ENCODE measurements around the gene SPSB3.

Gene SPSB3

DNA sequence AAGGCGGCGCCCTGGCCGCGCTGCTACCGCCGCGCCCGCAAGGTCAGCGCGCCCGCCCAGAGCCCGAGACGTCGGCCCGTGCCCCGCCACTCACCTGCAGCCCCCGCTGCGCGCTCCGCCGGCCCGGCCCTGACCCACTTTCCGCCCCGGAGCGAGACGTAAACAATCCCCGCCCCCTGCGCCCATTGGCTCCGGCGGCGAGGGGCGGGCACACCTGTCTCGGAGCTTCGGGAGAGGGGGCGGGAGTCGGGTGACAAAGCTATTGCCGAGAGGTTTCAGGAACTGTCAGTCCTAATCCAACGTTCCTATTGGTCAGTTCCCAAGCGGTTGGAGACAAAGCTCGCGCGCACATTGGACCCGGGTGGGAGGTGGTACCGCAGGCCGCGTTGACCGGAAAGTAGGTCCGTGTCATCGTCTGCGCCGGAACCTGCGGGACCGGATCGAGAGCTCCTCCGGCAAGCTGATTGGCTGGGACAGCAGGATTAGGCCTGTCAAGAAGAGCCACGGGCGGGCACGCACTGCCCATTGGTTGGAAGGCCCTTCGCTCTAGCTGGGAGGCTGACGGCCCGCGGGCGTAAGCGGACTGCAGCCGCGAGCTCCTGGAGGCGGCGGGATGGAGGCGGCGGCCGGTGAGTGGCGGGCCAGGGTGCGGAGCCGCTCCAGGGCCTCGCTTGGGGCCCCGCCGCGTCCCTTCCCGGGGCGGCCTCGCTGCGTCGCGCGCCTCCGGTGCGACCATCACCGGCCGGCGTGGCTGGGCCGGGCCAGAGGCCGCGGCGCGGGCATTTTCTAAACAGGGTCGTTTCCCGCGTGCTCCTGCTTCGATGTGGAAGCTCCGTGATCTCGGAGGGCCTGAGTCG, at the start of gene SPSB3, which contains the start of gene NUBP2:
Gene SPSB3 (minus strand): TSS at position 164 of the 857 bp plus-strand sequence. CDS start 1,088 bp downstream, outside the sequence.
Gene NUBP2 (plus strand): TSS at position 553 of the 857 bp plus-strand sequence. CDS start 61 bp downstream, at position 614.
- peak; percentile 99 for DNase-seq (ENCODE audit: low spot score)

DNA sequence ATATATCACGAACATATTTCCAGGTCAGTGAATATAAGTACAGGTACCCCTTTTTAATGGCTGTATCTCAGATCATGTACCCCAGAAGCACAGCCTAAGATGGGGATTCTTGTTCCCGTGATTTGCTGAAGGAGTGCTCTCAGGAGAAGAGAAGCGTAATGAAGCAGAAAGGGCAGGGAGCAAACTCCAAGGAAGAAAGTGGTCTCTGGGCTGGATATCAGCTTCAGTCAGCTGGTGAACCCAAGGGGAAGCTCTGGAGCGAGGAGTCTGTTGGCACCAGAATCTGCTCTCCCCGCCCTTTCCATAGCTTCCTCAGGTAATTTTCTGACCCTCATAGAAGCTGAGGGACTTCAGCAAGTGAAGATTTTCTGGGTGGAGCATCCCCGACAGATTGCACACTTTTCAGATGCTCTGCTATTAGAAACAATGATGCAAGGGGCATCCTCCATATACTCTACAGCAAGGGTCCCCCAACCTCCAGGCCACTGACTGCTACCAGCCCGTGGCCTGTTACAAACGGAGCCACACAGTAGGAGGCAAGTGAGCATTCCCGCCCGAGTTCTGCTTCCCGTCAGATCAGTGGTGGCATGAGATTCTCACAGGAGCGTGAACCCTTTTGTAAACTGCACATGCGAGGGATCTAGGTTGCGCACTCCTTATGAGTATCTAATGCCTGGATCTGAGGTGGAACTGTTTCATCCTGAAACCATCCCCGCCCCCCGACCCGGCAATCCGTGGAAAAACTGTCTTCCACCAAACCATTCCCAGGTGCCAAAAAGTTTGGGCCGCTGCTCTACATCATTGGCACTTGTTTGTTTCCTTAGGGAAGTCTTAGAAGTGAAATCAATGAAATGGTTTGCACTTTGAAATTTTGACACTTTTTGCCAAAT, 49.1 kb upstream of the SPSB3 start:
- no peak for DNase-seq (ENCODE audit: low spot score)

DNA sequence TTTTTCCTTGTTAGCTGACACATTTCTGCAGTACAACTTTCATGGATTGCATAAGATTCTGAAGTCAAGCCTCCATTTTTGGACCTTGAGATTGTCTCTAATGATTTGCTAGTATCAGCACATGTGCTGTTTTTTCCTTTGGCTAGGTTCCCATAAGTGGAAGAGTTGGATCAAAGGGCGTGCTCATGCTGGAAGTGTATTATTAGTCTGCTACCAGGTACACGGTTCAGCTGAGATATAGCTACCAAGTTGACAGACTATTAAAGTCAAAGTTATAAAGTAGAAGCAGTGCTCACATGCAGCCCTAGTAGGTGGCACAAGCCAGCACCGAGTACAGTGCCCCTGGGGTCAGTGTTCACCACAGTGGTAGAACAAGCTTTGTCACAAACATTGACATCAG, 47.8 kb upstream of the SPSB3 start:
- DNase-seq (ENCODE audit: low spot score), result no peak

DNA sequence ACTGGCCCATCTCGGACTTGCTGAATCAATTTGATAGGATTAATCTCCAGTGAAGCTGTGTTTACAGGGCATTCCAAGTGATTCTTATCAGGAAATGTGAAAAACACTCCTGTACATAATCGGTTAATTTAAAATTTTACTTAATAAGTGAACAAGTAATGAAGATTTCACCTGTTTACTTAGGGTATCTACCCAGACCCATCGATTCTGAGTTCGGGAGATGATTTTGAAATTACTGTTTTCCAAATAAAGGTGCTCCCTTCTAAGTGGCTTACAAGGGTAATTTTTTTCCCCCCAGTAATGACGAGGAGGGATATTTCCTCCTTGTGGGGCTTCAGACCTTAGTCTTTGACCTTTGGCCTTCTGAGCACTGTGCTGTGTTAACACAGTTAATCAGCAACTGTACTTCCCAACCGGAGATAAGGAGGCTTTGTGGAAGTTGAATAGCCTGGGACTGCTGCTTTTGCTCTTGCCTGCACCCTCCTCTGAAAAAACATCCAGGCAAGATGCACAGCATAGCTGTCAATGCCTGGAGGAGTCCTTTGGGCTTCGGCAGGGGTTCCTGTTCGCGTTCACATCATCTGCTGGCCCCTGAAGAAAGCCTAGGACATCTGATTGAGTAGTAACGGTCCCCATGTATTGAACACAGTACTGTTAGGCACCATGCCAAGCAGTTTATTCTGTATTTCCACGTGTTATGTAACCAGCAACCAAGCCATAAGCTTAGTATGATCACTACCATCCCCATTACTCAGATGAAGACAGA, 46.5 kb upstream of the SPSB3 start:
- DNase-seq (ENCODE audit: low spot score), result no peak

- DNase-seq (ENCODE audit: low spot score), result peak; percentile 100
Observed at GRCh38 chr16:1826691-1827573, 44.6 kb upstream of the SPSB3 start, which contains the start of the genes FAHD1 and HAGH. Gene FAHD1, plus strand, starts transcription at chr16:1827206. Its CDS starts 33 bp downstream, at chr16:1827239. Gene HAGH, minus strand, starts transcription at chr16:1826825. Its CDS starts 38 bp downstream, at chr16:1826787.

DNA sequence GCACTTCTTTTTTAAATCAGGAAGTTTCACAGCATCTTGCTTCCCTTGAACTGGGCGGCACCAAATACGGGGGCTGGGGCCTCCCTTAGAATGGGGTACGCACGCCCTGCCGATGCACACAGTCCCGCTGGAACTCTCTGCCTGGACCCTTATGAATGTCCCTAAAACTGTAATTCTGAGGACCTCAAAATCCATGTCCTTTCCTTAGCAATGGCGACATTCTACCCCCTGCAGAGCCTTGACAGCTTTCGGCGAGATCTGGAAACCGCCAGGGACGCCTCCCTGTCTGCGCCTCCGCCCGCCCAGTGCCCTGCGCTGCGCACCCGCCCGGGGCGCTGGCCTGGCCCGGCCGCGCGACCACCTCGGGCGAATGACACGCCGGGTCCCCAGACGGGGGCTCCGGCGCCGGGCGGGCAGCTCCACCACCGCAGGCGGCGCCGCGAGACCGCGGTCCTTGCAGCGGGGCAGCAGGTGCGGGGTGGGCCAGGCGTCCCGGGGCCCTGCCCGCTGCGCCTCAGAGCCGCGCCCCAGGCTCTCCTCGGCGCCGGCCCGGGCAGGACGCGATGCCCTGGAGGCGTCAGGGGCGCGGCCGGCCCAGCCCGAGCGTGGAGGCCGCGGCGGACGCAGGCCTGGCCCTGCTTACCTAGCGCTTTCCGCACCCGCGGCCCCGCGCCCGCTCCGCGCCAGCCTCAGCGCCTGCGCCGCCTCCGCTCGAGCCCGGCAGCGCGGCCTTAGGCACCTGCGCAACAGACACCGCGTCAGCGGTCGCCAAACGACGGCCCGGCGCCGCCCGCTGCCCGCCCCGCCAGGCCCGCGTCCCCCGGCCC, 43.7 kb upstream of the SPSB3 start:
- DNase-seq (ENCODE audit: low spot score), result peak; percentile 59

DNA sequence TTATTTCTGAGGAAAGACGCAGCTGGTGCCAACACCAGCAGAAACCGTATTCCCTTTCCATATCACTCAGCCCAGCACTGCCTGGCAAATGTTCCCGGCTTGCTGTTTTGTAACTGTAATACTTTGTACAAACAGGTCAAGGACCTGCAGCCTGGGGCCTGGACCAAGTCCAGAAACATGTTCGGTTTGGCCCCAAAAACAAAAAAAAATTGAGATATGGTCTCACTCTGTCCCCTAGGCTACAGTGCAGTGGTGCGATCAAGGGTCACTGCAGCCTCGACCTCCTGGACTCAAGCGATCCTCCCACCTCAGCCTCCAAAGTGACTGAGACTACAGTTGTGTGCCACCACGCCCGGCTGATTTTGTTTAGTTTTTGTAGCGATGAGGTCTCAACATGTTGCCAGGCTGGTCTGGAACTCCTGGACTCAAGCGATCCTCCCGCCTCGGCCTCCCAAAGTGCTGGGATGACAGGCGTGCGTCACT, 43.1 kb upstream of the SPSB3 start:
- DNase-seq (ENCODE audit: low spot score), result no peak

- DNase-seq (ENCODE audit: low spot score), result peak; percentile 57
Observed at GRCh38 chr16:1823821-1824220, 41.5 kb upstream of the SPSB3 start.

- DNase-seq (ENCODE audit: low spot score), result no peak
Observed at GRCh38 chr16:1822801-1823200, 40.4 kb upstream of the SPSB3 start.

DNA sequence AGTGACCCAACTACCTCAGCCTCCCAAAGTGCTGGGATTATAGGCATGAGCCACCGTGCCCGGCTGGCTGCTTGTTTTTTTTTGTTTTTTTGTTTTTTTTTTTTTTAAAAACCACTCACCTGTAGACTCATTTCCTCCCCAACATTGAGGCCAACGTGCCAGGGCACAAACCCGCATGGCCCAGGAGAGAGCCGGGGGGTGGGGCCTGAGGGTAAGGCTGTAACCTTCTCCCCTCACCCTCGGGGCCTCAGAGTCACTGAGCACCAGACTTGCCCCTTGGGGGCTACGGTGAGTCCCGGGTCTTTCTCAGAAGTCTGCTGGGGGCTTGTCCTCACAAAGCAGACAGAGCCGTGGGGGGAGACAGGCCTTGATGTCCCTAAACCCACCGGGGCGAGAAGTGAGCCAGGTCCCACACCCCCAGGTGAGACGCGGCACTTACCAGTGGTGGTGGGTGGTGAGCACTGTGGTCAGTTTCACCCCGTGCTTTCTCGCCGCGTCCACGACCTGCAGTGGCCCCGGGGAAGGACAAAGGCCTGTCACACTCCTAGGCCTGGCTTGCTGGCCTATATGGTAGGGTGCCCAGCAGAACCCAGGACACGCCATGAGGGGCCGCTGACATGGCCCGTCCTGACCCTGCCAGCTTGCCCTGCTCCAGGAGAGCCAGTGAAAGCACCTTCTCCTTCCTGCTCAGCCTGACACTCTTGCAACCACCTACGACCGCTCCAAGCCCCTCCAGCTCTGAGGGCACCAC, 39.7 kb upstream of the SPSB3 start:
- DNase-seq (ENCODE audit: low spot score), result no peak

DNA sequence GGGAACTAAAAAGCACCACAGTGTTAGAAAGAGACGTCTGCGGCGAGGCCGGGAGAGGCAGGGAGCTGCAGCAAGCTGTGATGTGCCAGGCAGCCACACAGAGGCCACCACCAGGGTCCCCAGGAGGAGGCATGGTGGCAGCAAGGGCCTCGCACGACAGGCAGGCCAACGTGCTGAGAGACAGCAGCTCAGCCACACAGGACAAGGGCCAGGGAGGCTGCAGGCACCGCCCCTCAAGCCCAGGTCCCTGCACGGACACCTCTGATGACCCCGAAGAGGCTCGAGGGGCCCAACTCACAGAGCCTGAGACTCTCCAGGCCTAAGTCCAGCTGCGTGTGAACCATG, 38.5 kb upstream of the SPSB3 start:
- no peak for DNase-seq (ENCODE audit: low spot score)

GRCh38 chr16:1820096-1820945, 38.0 kb upstream of the SPSB3 start:
- no peak for DNase-seq (ENCODE audit: low spot score)

DNA sequence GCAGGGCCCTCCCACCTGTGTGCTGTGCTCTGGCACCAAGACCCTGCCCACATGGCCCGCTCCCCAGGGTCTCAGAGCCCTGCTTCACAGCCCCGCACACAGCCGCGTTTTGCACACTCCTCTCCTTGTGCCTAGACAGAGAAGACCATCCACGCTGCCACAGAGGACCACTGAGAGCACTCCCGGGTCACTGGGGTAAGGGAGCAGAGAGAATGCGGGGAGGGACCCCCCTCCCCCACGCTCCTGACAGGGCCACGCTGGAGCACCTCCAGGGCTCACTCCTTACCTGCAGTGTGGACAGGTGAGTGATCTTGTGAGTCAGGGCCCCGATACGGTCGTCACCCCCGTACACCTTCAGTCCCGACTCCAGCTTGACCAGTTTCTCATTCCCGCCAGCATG, 37.2 kb upstream of the SPSB3 start:
- no peak for DNase-seq (ENCODE audit: low spot score)

DNA sequence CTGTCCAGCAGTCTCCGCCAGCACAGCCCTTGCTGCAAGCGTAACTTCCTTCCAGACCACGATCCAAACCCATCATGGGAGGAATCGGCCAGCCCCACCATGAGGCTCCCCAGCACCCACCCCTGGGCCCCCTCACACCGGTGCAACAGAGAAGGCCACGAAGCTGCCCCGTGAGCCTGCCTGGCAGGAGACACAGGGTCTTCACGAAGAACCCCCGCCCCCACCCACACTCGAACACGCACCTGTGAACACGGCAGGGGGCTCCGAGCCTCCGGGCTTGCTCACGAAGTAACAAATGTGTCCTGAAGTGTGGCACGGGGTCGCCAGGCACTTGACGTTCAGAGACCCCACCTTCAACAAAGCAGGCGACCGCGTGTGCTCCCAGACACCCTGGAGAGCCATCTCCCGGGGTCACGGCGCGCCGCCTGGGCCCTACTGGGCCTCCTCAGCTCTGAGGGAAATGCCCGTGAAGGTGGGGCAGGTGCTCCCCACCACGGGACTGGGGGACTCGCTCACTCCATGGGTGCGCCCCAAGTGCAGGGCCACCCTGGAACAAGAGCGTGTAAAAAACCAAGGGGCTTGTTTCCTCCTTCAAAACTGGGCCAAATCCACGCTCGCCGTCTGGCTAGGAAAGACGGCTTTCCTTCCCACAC, 36.6 kb upstream of the SPSB3 start:
- no peak for DNase-seq (ENCODE audit: low spot score)

DNA sequence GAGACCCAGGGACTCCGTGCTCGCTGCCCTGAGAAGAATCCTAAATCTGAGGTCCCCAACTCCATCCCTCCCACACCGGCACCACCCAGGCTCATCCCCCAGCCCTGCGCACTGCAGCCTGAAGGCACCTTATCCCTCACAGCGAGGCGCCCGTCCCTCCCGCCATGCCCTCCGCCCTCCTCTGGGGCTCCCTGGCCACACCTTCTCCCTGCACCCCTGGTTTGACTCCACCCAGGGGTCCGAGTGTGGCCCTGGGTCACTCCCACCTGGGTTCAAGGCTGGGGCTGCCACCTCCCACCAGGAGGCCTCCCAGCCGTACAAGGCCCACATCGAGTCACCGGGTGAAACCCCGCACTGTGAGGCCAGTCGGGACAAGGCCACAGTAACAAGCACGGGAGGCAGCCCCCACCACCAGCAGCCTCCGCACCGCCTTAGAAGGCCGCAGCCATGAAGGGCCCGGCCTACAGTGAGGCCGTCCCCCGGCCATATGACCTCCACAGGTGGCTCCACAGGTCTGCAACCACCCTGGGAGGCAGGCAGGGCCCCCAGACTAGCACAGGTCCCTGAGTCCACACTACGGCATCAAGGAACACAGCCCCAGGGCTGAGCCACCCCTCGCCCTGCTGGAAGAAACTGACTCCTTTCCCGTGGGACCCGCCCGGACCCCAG, 36.0 kb upstream of the SPSB3 start:
- no peak for DNase-seq (ENCODE audit: low spot score)

DNA sequence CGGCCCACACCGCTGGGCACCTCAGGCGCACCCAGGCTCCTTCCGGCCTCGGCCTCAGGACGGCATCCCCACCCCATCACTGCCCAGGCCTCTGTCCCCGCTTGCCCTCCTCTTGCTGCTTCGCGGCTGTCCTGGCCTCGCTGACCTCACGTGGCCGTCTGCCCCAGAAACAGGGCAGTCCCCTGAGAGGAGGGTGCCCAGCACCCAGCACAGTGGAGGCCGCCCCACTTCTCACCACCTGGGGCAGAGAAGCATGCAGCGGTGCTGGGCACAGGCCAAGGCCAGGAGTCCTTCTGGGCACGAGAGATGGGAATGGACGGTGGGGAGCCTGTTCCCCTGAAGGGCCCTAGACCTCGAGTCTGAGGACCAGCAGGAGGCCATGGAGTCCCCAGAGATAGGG, 35.3 kb upstream of the SPSB3 start:
- no peak for DNase-seq (ENCODE audit: low spot score)

DNA sequence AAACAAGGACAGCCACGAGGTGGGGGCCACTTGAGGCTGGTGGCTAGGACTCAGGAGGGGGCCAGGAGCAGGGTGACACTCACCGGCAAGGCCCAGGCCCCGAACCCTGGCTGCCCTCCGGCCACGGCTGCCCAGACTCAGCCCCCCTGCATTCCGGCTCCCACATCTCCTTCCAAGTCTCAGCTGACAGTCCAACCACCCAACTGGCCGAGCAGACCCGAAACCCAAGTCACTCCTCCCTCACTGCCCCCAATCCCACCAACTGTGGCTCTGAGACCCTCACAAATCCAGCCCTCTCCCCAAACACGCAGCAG, 34.9 kb upstream of the SPSB3 start:
- DNase-seq (ENCODE audit: low spot score), result no peak
